HG03196 (cell line): Measurements from ENCODE around the gene TLR9.

ENCODE experiments used
- ATAC-seq: cut with Tn5 transposase; IDR thresholded peaks from one replicate; pipeline ENCODE4 v1.9.1; 2021; ENCODE audit not compliant: unreplicated experiment

TLR9 gene

DNA sequence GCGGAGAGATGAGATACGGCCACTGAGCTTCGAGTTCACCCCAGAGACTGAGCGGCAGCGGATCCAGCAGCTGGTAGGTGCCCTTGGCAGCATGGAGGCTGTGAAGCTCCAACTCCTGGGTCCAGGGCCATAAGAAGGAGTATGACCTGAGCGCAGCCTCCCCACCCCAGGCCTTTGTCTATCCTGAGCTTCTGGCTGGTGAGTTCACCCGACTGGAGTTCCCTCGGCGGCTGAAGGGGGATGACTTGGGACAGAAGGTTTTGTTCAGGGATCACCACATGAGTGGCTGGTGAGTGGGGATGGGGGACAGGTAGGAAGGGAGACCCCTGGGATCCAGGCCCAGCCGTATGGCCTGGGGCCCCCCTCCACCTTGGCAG is 22.7 kb upstream of the TLR9 start:
- no peak for ATAC-seq

DNA sequence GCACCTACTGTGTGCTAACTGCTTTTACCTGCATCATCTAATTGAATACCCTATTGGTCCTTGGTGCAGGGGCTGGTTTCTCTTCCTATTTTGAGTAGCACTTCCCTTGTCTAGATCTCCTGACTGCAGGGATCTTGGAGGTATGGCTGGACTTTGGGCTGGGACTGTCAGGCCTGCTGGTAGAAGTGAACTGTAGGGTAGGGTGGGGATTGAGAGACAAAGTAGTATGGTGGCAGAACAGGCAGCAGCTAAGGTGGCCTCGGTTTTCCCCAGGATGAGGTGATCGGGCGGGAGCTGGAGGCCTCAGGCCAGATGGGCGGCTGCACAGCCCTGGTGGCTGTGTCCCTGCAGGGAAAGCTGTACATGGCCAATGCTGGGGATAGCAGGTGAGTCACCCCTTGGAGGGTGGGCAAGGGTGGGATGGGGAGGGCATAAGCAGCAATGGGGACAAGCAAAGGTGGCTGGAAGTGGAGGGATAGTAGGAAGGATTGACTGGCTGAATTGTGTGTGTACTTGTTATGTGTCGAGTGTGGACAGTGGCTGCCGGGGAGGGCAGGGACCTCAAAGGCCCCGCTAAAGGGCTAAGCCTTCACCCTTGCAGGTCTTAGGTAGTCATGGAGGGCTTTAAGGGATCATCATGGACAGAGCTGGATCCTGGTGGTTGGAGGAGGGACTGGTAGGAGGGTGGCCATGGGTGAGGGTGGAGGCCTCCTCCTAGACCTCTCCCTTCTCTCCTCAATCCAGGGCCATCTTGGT is 22.1 kb upstream of the TLR9 start:
- ATAC-seq, result no peak

DNA sequence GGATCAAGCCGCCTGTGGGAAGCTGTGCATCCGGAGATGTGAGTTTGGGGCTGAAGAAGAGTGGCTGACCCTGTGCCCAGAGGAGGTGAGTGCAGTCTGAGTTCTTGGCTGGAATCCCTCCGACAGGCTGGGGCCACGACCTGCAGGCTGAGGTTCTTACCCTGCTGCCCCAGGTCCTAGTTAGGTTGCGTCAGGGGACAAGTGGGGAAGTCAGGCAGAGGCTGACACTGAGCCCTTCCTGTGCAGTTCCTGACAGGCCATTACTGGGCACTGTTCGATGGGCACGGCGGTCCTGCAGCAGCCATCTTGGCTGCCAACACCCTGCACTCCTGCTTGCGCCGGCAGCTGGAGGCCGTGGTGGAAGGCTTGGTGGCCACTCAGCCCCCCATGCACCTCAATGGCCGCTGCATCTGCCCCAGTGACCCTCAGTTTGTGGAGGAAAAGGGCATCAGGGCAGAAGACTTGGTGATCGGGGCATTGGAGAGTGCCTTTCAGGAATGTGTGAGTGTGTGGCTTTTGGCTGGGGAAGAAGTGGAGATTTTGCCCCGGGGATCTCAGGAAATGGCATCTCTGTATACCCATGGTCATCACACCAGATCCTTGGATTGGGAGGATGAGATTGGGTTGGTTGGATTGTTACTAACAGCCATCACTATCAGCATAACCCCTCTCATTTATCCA is 21.4 kb upstream of the TLR9 start:
- ATAC-seq, result no peak

DNA sequence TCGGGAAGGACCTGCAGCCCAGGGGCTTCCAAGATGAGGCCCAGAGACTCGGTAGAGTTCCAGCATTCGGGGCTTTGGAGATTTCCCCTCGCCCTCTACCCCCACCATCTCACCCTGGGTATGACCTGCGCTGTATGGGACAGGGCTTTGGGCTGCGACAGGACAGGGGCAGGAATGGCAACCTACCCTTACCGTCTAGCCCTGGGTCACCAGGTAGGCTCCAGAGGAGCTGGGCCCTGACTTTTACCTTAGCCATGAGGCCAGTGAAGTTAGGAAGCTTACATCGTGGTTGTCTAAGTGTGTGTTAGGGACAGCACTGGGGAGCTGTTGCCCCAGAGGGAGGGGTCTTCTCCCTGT is 20.8 kb upstream of the TLR9 start:
- ATAC-seq, result no peak

DNA sequence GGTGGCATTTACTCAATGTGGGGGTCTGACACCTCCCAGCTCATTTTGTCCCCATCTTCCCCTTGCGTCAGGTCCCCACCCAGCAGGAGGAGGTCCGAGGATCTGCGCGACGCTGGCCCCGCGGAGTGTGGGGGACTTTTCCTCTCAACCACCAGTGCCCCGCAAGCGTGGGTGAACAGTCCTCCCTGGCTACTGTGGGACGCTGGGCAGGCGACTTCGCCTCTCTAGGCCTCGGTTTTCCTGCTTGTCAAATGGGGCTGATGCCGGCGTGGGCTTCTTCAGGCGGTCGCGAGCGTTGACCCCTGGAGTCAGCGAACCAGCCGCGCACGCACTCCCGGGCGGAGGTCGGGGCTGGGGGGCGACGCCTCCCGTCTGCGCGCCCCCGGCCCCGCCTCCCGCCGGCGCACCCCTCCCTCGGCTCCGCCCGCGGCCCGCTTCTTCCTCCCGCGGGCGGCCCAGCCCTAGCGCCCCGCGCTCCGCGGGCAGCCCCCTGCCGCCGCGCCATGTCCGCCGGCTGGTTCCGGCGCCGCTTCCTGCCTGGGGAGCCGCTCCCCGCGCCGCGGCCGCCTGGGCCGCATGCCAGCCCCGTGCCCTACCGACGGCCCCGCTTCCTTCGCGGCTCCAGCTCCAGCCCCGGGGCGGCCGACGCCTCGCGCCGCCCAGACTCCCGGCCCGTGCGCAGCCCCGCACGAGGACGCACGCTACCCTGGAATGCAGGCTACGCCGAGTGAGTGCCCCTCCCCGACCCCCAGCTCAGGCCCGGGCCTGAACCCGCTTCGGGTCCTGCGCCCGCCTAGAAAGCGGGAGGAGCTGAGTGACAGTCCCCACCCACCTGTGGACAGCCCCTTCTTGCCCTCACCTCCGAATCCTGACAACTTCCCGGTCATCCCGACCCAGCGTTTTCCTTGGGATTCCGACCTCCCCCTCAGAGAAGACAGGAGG is 20.1 kb upstream of the TLR9 start, which contains the start of gene PPM1M:
Gene PPM1M, plus strand, starts transcription at position 438 of the 942 bp plus-strand sequence. Its CDS starts 66 bp downstream, at position 504.
- ATAC-seq, result no peak

DNA sequence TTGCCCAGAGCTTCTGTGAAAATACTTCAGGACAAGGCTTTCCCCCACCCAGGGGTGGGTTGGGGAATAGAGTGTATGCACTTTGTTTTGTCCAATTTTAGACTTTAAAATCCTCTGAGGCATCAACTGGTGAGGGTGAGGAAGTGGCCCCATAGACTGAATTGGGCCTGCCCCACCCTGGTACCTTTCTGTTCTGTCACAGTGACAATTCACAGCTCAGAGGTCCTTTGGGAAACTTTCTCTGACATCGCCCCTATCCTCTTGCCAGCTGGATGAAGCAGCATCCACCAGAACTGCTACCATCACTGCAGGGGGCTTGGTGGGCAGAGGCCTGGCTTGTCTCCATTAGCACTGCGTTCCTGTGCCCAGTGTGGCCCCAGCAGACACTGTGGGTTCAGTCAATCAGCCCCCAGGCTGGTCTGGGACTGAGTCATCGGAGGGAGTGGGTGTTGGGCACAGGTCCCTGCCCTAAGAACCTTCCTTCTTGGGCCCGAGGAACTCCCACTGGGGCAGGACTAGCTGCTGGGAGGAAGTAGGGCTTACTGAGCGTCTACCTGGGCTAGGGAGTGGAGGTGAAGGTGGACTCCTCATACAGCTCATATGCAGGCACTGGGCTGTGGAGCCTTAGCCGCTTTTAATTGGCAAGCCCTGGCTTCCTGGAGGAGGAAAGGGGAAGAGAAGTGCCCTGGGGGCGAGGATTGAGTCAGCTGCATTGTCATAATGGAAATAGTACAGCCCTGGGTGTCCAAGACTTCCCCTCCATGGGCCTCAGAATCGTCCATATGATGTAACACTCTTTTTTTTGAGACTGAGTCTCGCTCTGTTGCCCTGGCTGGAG is 18.6 kb upstream of the TLR9 start:
- ATAC-seq, result peak; percentile 22

DNA sequence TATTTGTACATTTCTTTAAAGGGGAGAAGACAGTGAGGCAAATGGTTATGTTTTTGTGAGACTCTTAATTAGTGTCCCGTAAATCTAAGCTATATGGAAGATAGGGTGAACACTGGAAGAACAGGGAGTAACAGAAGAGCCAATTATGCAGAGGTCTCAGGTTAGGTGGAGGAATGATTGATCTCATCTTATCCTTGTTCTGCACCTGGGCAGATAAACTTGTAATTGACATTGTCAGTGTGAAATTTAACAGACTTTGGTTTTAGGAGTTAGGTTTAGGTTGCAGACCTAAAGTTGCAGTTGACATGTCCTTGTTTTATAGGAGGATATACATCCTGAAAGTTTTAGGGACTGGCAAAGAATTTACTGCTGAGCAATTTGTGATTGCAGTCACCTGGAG is 16.6 kb upstream of the TLR9 start:
- ATAC-seq, result no peak

DNA sequence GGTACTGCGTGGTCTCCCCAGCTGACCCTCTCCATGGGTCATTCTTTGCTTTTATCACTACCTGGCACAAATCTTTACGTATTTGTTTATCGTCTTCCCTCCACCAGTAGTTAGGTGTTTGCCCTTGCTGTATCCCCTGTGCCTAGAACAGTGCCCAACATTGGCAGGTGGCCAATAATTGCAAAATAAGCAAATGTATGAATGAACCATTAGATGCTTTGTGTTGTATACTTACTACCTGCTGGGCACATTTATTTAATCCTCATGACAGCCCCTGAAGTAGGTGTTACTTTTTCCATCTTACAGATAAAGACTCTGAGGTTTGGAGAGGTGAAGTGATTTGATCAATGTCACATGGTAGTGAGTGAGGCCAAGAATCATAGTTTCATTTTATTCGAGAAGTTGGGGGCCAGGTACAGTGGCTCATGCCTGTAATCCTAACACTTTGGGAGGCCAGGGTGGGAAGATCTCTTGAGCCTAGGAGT is 15.5 kb upstream of the TLR9 start:
- no peak for ATAC-seq

DNA sequence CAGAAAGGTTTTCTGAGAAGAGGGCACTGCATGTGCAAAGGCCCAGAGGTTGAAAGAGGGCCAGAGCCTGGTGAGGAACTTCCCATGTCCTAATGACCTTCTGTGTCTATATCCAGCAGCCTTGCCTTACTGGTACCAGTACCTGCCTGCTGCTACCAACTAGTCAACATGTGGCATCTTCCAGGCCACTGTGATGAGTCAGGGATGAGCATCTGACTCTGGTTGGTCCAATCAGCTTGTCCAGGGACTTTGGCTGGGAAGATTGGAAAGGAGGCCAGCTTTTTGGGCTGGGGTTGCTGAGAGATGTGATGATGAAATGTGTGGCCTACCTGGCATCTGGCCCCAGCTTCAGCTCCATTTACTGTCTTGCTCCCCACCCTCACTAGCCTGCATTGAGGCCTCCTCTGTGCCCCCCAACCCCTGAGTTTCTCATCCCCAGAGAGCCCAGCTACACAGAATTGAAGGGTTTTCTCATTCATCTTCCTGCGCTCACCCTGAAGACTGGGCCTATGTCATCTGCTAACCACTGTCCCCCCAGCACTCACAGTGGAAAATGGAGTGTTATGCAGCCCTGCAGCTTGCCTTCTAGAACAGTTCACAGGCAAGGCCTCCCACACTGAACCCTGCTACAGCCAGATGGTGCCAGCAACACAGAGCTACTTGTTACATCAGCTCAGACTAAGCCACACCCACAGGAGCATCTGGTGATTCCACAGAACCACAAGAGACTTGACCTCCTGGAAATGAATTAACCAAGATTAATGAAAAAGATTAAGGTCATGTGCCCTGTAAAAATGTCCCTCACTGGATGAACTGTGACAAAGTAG is 14.8 kb upstream of the TLR9 start:
- ATAC-seq, result no peak

DNA sequence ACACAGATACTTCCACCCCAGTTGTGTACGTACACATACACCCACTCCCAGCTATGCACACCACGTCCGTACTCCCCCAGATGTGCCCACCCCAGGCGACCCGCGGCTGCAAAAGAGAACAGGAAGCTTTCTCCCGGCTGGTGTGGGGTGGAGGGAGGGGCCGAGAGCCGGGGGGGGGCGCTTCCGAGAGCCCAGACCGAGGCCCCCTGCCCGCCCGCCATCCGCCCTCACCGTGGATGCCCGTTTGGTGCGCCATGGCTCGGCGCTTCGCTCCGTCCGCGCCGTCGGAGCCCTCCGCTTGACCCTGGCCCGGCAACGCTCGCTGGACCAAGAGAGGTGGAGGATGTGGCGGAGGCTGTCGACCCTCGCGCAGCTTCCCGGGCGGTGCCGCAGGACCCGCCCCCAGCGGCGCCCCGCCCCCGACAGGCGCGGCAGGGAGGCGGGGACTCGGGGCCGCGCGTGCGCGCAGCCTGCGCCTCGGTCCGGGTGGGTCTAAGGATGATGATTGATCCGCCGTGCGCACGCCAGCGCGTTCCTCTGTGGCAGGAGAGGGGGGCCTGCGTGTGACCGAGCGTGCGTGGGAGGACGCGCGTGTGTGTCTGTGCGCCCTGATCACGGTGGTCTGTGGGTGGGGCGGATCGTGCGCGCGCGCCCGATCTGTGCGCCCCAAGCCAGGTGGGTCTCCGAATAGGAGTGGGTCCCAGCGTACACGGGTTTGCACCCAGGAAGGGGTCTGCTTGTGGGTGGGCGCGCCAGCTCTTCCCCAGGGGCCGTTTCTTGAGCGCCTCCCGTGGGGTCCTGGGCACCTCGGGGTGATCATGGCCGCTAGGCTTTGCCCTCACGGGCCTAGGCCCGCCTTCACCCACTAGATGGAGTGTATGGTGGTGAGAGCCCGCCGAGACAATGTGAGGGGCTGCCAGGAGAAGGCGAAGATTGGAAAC is 13.6 kb upstream of the TLR9 start, which contains the start of gene TWF2:
Gene TWF2, minus strand, starts transcription at position 398 of the 941 bp plus-strand sequence. Its CDS starts 142 bp downstream, at position 256.
- peak; percentile 65 for ATAC-seq

DNA sequence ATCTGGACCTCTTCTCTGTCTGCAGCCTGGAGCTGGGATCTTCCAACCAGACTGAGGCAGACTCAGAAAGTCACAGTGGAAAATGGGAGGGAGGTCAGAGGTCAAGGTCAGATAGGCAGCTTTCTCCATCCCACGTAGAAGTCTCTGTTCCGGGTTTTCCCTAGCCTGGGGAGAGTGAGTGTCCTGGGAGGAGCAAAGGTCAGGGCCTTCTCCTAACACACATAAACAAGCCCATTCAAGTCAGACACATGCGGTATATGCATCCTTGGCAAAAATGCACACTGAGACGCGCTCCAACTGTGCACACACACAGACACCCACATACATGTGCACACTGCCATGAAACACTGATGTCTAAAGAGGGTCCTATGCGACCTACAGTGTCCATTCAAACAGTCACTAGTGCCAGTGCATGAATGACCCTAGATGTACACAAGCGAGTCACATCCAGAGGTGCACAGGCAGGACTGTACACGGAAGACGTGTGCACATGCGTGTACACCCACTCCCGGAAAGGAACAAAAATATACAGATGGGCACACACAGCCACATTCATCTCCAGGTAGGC is 12.8 kb upstream of the TLR9 start:
- ATAC-seq, result no peak

DNA sequence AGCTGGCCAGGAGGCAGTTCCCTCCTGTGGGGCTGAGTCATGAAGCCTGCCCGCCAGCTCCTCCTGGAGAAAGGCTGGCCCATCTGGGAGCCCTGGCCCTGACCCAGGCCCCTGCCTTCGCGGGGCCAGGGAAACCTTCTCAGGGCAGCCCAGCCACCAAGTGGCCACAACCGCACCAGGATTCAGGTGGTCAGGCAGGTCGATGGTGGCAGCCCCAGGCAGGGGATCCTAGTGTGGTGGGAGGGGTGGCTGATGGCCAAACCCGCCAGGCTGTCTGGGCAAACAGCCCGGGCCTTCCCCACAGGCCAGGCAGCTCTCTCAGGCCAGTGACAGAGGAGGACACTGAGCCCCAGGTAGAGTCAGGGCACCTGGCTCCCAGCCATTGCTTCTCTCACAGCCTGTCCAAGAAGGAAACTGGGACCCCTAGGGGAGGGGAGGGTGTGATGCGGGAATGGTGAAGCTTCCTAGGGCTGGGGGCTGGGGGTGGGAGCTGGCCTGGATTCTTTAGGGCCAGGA is 12.3 kb upstream of the TLR9 start:
- no peak for ATAC-seq

DNA sequence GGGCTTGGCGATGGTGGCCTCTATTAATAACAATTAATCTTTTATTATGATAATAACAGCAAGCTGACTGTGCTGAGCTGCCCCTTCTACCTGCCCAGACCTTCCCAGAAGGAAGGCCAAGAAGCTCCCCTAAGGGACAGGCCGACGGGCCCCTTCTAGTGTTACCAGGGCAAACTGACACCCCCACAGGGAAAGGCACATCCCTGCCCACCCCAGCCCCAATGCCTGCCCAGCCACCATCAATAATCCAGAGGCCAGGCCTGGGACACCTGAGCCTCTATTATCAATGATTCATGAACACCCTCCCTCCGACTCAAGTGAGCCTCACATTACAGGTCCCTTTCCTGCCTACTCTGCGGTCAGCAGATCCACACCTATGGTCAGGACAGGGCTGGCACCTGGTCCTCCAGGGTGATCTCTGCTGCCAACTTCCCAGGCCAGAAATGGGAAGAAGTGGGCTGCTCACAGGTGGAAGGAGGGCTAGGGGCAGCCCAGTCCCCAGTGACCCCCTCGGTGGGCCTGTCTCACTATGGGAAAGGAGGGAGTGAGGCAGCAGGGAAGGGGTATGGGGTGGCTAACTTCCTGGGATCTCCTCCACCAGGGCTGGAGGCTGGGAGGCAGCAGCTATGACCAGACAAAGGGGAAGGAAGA is 11.7 kb upstream of the TLR9 start:
- no peak for ATAC-seq

DNA sequence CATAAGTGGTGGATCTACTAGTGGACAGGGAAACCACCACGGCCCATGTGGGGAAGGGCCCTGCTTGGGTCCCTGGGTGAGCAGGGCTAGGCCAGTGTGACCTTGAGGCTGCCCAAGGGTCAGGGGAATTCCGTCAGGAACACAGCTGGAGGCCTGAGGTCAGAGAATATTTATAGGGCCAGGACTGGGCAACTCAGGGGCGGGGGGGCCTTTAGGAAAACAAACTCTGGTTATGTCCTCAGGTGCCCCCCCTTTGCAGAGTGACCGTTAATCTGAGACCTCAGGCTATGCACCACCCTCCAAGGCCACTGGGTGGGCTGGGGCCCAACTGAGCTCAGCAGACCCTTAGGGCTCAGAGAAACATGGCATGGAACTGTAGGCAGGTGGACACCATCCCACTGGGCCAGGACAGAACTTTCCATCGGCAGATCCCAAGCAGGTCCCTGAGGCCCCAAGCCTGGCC is 11.0 kb upstream of the TLR9 start:
- ATAC-seq, result no peak

DNA sequence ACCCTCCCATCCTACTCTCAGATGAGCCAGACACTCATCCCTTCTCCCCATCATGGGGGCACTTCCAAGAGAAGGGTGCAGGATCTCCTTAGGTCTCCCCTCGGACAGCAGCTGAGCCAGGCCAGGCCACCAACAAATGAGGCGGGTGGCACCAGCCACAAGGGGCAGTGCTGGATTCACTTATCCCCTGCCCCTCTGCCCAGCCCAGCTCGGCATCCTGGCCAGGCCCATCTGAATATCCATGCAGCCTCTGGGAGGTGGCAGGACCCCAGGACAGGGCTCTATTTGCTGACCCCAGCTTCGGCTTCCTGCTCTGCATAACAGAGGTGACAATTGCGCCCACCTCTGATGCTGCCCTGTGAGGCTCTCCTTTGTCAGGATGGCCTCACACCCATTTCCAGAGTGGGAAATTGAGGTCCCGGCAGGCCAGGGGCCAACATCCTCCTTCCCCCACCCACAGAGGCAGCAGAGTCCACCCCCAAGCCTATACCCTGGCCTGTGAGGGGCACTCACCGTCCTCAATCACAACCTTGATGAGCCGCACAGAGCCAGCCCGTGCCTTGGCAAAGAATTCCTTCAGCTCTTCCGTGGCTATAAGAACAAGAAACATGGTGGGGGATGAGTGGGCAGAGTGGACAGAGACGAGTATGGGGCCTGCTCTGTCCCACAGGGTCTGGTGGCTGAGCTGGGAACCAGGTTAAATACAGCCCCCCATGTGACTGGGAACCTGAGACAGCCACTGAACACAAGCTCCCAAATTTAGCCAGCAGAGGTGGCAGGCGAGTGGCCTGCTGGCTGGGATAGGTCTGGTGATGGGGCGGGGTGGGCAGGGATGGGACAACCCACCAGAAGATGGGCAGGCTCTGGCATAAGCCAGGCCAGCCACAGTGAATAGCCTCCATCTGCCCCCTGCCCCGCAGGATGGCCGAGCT is 9.3 kb upstream of the TLR9 start:
- ATAC-seq, result no peak

DNA sequence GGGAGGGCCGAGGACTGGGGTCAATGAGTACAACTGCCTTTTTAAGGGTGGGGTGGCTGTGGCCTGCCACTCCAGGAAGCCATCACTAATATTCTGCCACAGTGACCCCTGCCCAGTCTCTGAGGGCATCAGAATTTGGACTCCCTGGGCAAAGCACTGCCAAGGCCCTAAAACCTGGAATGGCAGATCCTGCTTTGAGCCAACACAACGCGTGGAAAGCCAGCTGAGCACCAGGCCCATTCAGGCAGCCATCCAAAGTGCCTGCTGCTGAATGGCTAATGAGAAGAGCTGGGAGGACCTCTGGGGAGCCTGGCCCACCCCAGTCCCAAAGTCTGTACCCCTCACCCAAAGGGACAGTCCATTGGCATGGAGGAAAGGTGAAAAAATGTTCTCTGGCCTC is 8.5 kb upstream of the TLR9 start:
- no peak for ATAC-seq
